ENCODE results near the gene DCAF11. TPM values are rescaled to one million over a fixed set of nuclear protein-coding genes. Genes with fewer than 3 reads are reported as not detected.

Gene DCAF11
- total and polyA plus RNA-seq, 2 of the 13 experiments (the other 11 are each of a cell fraction or from before 2014, with no cell fraction given): 150 to 257 TPM

DNA sequence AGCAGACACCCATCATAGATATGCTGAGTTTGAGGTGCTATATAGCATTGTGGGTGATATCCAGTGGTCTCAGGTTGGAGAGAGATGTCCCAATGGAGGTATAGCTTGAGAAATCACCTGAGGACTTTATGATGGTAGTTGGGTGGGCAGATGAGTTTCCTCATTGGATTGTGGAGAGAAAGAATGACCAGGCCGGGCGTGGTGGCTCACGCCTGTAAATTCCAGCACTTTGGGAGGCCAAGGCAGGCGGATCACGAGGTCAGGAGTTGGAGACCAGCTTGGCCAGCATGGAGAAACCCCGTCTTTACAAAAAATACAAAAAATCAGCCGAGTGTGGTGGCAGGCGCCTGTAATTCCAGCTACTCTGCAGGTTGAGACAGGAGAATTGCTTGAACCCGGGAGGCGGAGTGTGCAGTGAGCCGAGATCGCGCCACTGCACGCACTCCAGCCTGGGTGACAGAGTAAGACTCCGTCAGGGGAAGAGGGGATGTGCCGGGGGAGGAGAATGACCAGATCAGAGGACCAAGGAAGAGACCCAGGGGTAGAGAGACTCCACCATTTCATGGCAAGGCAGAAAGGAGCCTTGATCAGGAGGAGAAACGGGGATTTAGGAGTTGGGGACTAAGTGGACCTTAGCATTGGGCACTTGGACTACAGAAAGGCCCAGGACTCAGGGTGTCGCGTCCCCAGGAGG is 21.2 kb upstream of the DCAF11 start (continued):
- no peak for TF ChIP-seq ERF (CRISPR knock-in tag; IDR thresholded peaks at IDR 0.05)
- TF ChIP-seq, protein P1, sequence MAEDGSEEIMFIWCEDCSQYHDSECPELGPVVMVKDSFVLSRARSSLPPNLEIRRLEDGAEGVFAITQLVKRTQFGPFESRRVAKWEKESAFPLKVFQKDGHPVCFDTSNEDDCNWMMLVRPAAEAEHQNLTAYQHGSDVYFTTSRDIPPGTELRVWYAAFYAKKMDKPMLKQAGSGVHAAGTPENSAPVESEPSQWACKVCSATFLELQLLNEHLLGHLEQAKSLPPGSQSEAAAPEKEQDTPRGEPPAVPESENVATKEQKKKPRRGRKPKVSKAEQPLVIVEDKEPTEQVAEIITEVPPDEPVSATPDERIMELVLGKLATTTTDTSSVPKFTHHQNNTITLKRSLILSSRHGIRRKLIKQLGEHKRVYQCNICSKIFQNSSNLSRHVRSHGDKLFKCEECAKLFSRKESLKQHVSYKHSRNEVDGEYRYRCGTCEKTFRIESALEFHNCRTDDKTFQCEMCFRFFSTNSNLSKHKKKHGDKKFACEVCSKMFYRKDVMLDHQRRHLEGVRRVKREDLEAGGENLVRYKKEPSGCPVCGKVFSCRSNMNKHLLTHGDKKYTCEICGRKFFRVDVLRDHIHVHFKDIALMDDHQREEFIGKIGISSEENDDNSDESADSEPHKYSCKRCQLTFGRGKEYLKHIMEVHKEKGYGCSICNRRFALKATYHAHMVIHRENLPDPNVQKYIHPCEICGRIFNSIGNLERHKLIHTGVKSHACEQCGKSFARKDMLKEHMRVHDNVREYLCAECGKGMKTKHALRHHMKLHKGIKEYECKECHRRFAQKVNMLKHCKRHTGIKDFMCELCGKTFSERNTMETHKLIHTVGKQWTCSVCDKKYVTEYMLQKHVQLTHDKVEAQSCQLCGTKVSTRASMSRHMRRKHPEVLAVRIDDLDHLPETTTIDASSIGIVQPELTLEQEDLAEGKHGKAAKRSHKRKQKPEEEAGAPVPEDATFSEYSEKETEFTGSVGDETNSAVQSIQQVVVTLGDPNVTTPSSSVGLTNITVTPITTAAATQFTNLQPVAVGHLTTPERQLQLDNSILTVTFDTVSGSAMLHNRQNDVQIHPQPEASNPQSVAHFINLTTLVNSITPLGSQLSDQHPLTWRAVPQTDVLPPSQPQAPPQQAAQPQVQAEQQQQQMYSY (CRISPR knock-in tag; IDR thresholded peaks at IDR 0.05): no peak
- no peak for TF ChIP-seq ZFP82 (CRISPR knock-in tag; IDR thresholded peaks at IDR 0.05; ENCODE audit: borderline replicate concordance)
- TF ChIP-seq, protein P2, sequence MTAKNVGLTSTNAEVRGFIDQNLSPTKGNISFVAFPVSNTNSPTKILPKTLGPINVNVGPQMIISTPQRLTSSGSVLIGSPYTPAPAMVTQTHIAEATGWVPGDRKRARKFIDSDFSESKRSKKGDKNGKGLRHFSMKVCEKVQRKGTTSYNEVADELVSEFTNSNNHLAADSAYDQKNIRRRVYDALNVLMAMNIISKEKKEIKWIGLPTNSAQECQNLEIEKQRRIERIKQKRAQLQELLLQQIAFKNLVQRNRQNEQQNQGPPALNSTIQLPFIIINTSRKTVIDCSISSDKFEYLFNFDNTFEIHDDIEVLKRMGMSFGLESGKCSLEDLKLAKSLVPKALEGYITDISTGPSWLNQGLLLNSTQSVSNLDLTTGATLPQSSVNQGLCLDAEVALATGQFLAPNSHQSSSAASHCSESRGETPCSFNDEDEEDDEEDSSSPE (CRISPR knock-in tag; IDR thresholded peaks at IDR 0.05): no peak
- no peak for TF ChIP-seq NFRKB (IDR thresholded peaks at IDR 0.05)
- no peak for TF ChIP-seq TAF15 (IDR thresholded peaks at IDR 0.05; ENCODE audit: low read depth, low read length, poor library complexity, severe bottlenecking)
- peak; percentile 87; the same call in 1 of the 2 replicates for TF ChIP-seq ZNF225 (CRISPR knock-in tag; IDR thresholded peaks at IDR 0.05)
- TF ChIP-seq EP300 (IDR thresholded peaks at IDR 0.05; ENCODE audit: low read depth in 2 of 2, low read length in 2 of 2): no peak
- no peak for TF ChIP-seq EP300 (CRISPR knock-in tag; IDR thresholded peaks at IDR 0.05; ENCODE audit: borderline replicate concordance)
- TF ChIP-seq HCFC1 (IDR thresholded peaks at IDR 0.05; ENCODE audit: low read depth, low read length): no peak
- TF ChIP-seq, protein P3, sequence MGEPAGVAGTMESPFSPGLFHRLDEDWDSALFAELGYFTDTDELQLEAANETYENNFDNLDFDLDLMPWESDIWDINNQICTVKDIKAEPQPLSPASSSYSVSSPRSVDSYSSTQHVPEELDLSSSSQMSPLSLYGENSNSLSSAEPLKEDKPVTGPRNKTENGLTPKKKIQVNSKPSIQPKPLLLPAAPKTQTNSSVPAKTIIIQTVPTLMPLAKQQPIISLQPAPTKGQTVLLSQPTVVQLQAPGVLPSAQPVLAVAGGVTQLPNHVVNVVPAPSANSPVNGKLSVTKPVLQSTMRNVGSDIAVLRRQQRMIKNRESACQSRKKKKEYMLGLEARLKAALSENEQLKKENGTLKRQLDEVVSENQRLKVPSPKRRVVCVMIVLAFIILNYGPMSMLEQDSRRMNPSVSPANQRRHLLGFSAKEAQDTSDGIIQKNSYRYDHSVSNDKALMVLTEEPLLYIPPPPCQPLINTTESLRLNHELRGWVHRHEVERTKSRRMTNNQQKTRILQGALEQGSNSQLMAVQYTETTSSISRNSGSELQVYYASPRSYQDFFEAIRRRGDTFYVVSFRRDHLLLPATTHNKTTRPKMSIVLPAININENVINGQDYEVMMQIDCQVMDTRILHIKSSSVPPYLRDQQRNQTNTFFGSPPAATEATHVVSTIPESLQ (CRISPR knock-in tag; conservative IDR thresholded peaks at IDR 0.05): no peak
- no peak for TF ChIP-seq FIP1L1 (IDR thresholded peaks at IDR 0.05; ENCODE audit: borderline replicate concordance, insufficient read depth, low read depth, low read length)
- TF ChIP-seq ZNF264 (CRISPR knock-in tag; IDR thresholded peaks at IDR 0.05): 0 out of 2 replicates have a peak, but pooled peaks have one; percentile 12
- TF ChIP-seq TAF1 (CRISPR knock-in tag; IDR thresholded peaks at IDR 0.05): no peak
- TF ChIP-seq, protein P4, sequence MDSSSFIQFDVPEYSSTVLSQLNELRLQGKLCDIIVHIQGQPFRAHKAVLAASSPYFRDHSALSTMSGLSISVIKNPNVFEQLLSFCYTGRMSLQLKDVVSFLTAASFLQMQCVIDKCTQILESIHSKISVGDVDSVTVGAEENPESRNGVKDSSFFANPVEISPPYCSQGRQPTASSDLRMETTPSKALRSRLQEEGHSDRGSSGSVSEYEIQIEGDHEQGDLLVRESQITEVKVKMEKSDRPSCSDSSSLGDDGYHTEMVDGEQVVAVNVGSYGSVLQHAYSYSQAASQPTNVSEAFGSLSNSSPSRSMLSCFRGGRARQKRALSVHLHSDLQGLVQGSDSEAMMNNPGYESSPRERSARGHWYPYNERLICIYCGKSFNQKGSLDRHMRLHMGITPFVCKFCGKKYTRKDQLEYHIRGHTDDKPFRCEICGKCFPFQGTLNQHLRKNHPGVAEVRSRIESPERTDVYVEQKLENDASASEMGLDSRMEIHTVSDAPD (CRISPR knock-in tag; IDR thresholded peaks at IDR 0.05): no peak
